Kidney glomerular epithelial cell (primary cell): Measurements from ENCODE around the gene LIPC.
"Not testable (repeated sequence)": the region's sequence is repeated elsewhere in the genome, so short reads cannot be mapped to it uniquely, and the experiment has no call there.

Experiments used
- DNase-seq: peaks from one replicate; lab custom pipeline; 2025; lab: John Stamatoyannopoulos, UW

The LIPC gene

GRCh38 chr15:58584789-58585461 is 153.1 kb downstream of the LIPC start:
- DNase-seq: no peak

- no peak for DNase-seq
These were observed 154.1 kb downstream of the LIPC start for GRCh38 chr15:58585693-58586443.

GRCh38 chr15:58587486-58587885 is 155.7 kb downstream of the LIPC start:
- no peak for DNase-seq

- no peak for DNase-seq
These were observed 156.3 kb downstream of the LIPC start for GRCh38 chr15:58588096-58588495.

- no peak for DNase-seq
These were observed 157.3 kb downstream of the LIPC start for GRCh38 chr15:58589047-58589446.

- DNase-seq: no peak
These were observed 158.4 kb downstream of the LIPC start for GRCh38 chr15:58590236-58590635.

- no peak for DNase-seq
These were observed 159.1 kb downstream of the LIPC start for GRCh38 chr15:58590926-58591325.

- DNase-seq: no peak
These were observed 162.1 kb downstream of the LIPC start for GRCh38 chr15:58593870-58594269.

- DNase-seq: no peak
These were observed 163.1 kb downstream of the LIPC start for GRCh38 chr15:58594898-58595297.

GRCh38 chr15:58595516-58596263 is 163.9 kb downstream of the LIPC start:
- DNase-seq: no peak

- DNase-seq: no peak
These were observed 166.4 kb downstream of the LIPC start for GRCh38 chr15:58597943-58598828.

GRCh38 chr15:58598829-58599210 is 167.0 kb downstream of the LIPC start:
- no peak for DNase-seq

GRCh38 chr15:58602823-58603222 is 171.0 kb downstream of the LIPC start:
- no peak for DNase-seq

- DNase-seq: not testable (repeated sequence)
These were observed 172.1 kb downstream of the LIPC start for GRCh38 chr15:58603927-58604326.

GRCh38 chr15:58604455-58604923 is 172.7 kb downstream of the LIPC start:
- DNase-seq: no peak

GRCh38 chr15:58605931-58606530 is 174.2 kb downstream of the LIPC start:
- no peak for DNase-seq

- DNase-seq: no peak
These were observed 174.8 kb downstream of the LIPC start for GRCh38 chr15:58606577-58607080.

GRCh38 chr15:58608129-58608590 is 176.4 kb downstream of the LIPC start:
- DNase-seq: no peak

- no peak for DNase-seq
These were observed 176.9 kb downstream of the LIPC start for GRCh38 chr15:58608711-58609110.

GRCh38 chr15:58611731-58612676 is 180.2 kb downstream of the LIPC start:
- no peak for DNase-seq
